Globus pallidus (tissue), 1 donor: Measurements from ENCODE around the gene RPTOR.
"Not testable (repeated sequence)": the region's sequence is repeated elsewhere in the genome, so short reads cannot be mapped to it uniquely, and the experiment has no call there.

Experiments
- DNase-seq: peaks from one replicate; pipeline ENCODE4 v3.0.0-alpha.2; 2015; ENCODE audit warnings: low spot score

RPTOR gene

GRCh38 chr17:80797741-80798594 lies 253.3 kb downstream of the RPTOR start:
- no peak for DNase-seq

- DNase-seq: no peak
Observed at GRCh38 chr17:80798595-80799537, 254.2 kb downstream of the RPTOR start.

GRCh38 chr17:80799538-80800480 lies 255.2 kb downstream of the RPTOR start:
- no peak for DNase-seq

GRCh38 chr17:80800481-80801391 lies 256.1 kb downstream of the RPTOR start:
- DNase-seq: no peak

- DNase-seq: no peak
Observed at GRCh38 chr17:80802626-80803450, 258.2 kb downstream of the RPTOR start.

- no peak for DNase-seq
Observed at GRCh38 chr17:80803451-80804428, 259.1 kb downstream of the RPTOR start.

GRCh38 chr17:80804466-80804865 lies 259.8 kb downstream of the RPTOR start:
- no peak for DNase-seq

GRCh38 chr17:80805032-80805751 lies 260.6 kb downstream of the RPTOR start:
- no peak for DNase-seq

- no peak for DNase-seq
Observed at GRCh38 chr17:80807014-80807413, 262.4 kb downstream of the RPTOR start.

- no peak for DNase-seq
Observed at GRCh38 chr17:80807882-80808281, 263.2 kb downstream of the RPTOR start.

GRCh38 chr17:80811181-80812105 lies 266.8 kb downstream of the RPTOR start:
- DNase-seq: no peak

- no peak for DNase-seq
Observed at GRCh38 chr17:80812362-80813088, 267.9 kb downstream of the RPTOR start.

- DNase-seq: no peak
Observed at GRCh38 chr17:80813318-80813717, 268.7 kb downstream of the RPTOR start.

- DNase-seq: no peak
Observed at GRCh38 chr17:80814491-80814890, 269.9 kb downstream of the RPTOR start.

- DNase-seq: no peak
Observed at GRCh38 chr17:80815151-80815681, 270.6 kb downstream of the RPTOR start.

GRCh38 chr17:80815718-80816117 lies 271.1 kb downstream of the RPTOR start:
- not testable (repeated sequence) for DNase-seq
